Measurements from ENCODE around the gene SLX9.

DNA sequence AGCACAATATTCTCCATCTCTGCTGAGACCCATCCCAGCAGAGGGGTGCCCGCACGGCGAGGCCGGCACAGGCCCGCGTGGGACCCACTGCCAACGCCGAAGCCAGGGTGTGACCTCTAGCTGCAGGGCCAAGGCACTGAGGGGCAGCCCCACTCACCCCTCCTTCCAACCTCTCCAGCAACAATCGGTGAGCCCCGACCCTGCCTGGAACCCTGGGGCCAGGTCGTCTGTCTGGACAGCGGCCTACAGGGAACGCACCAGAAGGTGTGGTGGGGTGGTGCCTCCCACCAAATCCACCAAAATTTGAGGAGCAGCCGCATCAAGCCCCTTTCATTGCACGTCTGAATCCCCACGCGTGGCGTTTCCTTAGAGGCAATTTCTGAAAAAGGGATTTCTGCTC lies 71.6 kb downstream of the SLX9 start:
- TF ChIP-seq YY1 (IDR thresholded peaks at IDR 0.05; ENCODE audit: insufficient read depth, insufficient read length): no peak
- no peak for TF ChIP-seq ZNF274 (IDR thresholded peaks at IDR 0.05; ENCODE audit: low read depth, low read length)
- no peak for TF ChIP-seq SUZ12 (IDR thresholded peaks at IDR 0.05; ENCODE audit: extremely low read depth, insufficient read depth, insufficient read length)

Measured in NT2/D1 (cell line).